MM.1S (cell line): ENCODE measurements around the gene PCYT2.
A peak's percentile ranks its signal among the peaks of the same experiment; 100 is the strongest.

ENCODE experiments used
- DNase-seq: peaks from one replicate; pipeline ENCODE4 v3.0.0-alpha.2; 2015
- H2AFZ ChIP-seq: fragments of 300-600 bp; sonication (generic); 2 replicates; pipeline ENCODE4 v1.6.0; 2016; ENCODE audit warnings: antibody characterized with exemption, low read length
- H3F3A ChIP-seq: fragments of 300-600 bp; sonication (generic); 2 replicates; pipeline ENCODE4 v1.6.1; 2016; ENCODE audit warnings: mild to moderate bottlenecking, antibody characterized with exemption, low read length, moderate library complexity, mixed read lengths; ENCODE audit not compliant: insufficient read depth
- H3K27ac ChIP-seq: fragments of 300-600 bp; sonication (generic); 2 replicates; pipeline ENCODE4 v1.5.1; 2016; ENCODE audit warnings: mild to moderate bottlenecking, low read length
- H3K27me3 ChIP-seq: fragments of 300-600 bp; sonication (generic); replicated peaks from 2 replicates; pipeline ENCODE4 v1.6.0; 2016; ENCODE audit warnings: low read length; ENCODE audit not compliant: insufficient read depth
- H3K36me3 ChIP-seq: fragments of 300-600 bp; sonication (generic); replicated peaks from 2 replicates; pipeline ENCODE4 v1.6.1; 2016; ENCODE audit warnings: mild to moderate bottlenecking, low read length, mixed read lengths; ENCODE audit not compliant: insufficient read depth
- H3K4me1 ChIP-seq: fragments of 300-600 bp; sonication (generic); 2 replicates; pipeline ENCODE4 v1.6.1; 2016; ENCODE audit warnings: low read length, mixed read lengths
- H3K4me2 ChIP-seq: fragments of 300-600 bp; sonication (generic); 2 replicates; pipeline ENCODE4 v1.6.0; 2016; ENCODE audit warnings: low read depth, low read length
- H3K4me3 ChIP-seq: fragments of 300-600 bp; sonication (generic); 2 replicates; pipeline ENCODE4 v1.5.1; 2016; ENCODE audit warnings: low read length, mixed read lengths
- H3K79me2 ChIP-seq: fragments of 300-600 bp; sonication (generic); 2 replicates; pipeline ENCODE4 v1.6.1; 2016; ENCODE audit warnings: mixed run types, low read length, mixed read lengths
- H3K9ac ChIP-seq: fragments of 300-600 bp; sonication (generic); 2 replicates; pipeline ENCODE4 v1.6.1; 2016; ENCODE audit warnings: low read length, mixed read lengths
- H3K9me2 ChIP-seq: fragments of 300-600 bp; sonication (generic); replicated peaks from 2 replicates; pipeline ENCODE4 v1.6.1; 2016; ENCODE audit warnings: mild to moderate bottlenecking, low read length, mixed read lengths; ENCODE audit not compliant: insufficient read depth
- H3K9me3 ChIP-seq: fragments of 300-600 bp; sonication (generic); replicated peaks from 2 replicates; pipeline ENCODE4 v1.6.1; 2016; ENCODE audit warnings: mild to moderate bottlenecking, low read length, mixed read lengths; ENCODE audit not compliant: insufficient read depth
- H4K20me1 ChIP-seq: fragments of 300-600 bp; sonication (generic); 2 replicates; pipeline ENCODE4 v1.6.1; 2016; ENCODE audit warnings: mild to moderate bottlenecking, low read length, moderate library complexity, mixed read lengths; ENCODE audit not compliant: insufficient read depth
- CTCF ChIP-seq: fragments of 300-600 bp; sonication (generic); IDR thresholded peaks from 2 replicates; pipeline ENCODE4 v1.5.1; 2016; ENCODE audit warnings: antibody characterized with exemption, low read length, mixed read lengths
- EZH2 ChIP-seq: fragments of 300-600 bp; sonication (generic); optimal IDR thresholded peaks from 2 replicates; pipeline ENCODE3; 2017; ENCODE audit warnings: low read depth, mild to moderate bottlenecking, antibody characterized with exemption, low read length, mixed read lengths
- EZH2phosphoT487 ChIP-seq: fragments of 300-600 bp; sonication (generic); IDR thresholded peaks from 2 replicates; pipeline ENCODE4 v1.6.1; 2018; ENCODE audit warnings: antibody characterized with exemption, low read length

The PCYT2 gene

DNA sequence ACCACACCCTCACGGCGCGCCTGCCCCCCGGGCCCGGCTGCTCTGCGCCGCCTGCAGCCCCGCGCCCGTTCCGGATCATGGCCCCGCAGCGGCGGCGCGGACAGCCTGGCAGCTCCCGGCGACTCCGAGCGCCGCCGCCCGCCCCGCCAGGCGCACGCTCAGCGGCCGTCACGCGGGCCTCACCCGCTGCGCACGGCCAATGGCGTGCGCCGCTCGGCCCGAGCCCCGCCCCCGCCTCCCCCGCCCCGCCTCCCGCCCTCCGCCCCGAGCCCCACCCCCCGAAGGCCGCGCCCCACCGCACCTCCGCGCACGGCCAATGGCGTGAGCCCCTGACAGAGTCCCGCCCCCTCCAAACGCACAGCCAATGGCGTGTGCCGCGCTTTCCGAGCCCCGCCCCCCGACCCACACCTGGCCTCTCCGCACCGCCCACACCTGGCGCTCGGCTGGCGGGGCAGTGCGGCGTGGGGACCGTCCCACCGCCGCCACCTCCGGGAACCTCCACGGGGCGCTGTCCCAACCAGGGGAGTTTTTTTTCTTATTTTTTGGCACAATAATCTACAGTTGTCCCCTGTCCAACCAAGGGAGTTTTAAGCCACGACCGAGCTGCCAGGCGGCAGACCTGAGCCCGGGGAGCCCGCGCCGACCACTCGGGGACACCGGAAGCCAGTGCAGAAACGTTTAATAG is at the start of gene PCYT2:
PCYT2 (minus strand) TSS at position 123 of the 685 bp plus-strand sequence; CDS start at position 79, 44 bp downstream.
- H3K4me1 ChIP-seq = peaks cover 7% of the 10 kb centered on the region
- peak within 1 kb of the TSS; percentile 10; the same call in 1 of the 2 replicates for H3K27ac ChIP-seq
- H3K4me3 ChIP-seq = peak within 1 kb of the TSS; percentile 96
- H3K27me3 ChIP-seq = no peaks in the 10 kb centered on the region
- no peaks in the 10 kb centered on the region for H3K9me3 ChIP-seq
- H3K4me2 ChIP-seq = peak within 1 kb of the TSS; percentile 97
- H3F3A ChIP-seq = no peaks in the 10 kb centered on the region; the same call in 1 of the 2 replicates
- peak; percentile 95 for DNase-seq
- H2AFZ ChIP-seq = peak within 1 kb of the TSS; percentile 80
- H3K36me3 ChIP-seq = peaks cover 11% of the 10 kb centered on the region; the same call in 1 of the 2 replicates
- TF ChIP-seq CTCF = peak; percentile 27; the same call in 1 of the 2 replicates
- TF ChIP-seq EZH2 = no peak
- TF ChIP-seq EZH2phosphoT487 = no peak
- no peaks in the 10 kb centered on the region for H3K9me2 ChIP-seq
- H3K79me2 ChIP-seq = peaks cover 39% of the 10 kb centered on the region
- peak within 1 kb of the TSS; percentile 71; the same call in 1 of the 2 replicates for H3K9ac ChIP-seq
- H4K20me1 ChIP-seq = no peaks in the 10 kb centered on the region

DNA sequence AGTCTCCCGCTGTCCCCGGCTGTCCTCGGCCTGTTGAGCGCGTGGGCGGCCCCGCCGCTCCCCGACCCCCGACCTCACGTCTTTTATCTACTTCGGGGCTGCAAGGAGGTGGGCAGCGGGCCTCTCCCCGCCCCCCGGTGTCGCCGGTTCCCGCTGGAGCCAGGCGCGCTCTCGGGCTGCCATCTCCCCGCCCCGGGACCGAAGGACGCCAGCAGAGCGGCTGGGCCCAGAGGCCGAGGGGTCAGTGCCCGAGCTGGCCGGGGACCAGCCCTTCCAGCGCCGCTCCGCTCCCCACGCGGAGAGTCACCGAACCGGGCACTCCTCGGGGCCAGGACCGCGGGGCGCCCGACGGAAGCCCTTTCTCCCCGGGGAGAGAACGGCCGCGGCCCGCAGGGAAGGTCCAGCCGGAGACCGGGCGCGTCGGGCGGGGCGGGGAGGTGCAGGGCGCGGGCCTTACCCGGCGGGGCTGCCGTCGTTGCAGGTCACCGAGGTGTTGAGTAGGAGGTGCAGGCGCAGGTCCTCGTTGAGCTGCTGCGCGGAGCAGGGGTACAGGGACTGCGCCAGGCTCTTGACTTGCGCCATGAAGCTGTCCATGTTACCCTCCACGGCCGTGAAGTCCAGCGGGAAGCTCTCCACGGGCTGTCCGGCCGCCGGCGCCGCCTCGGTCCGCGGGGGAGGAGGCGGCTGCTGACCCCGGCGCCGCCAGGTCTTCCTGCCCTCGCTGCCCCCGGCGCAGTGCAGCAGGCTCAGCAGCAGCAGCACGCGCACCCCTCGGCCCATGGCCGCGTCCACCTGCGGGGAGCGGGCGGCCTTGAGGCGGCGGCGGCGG is 49.1 kb upstream of the PCYT2 start:
- Histone ChIP-seq H3K4me1 (no peaks in the 10 kb centered on the region), H3K9me2 (no peaks in the 10 kb centered on the region), H3K4me2 (no peak overlapping the region), H2AFZ (no peak overlapping the region), H4K20me1 (no peaks in the 10 kb centered on the region), H3K79me2 (no peaks in the 10 kb centered on the region), H3K9me3 (no peaks in the 10 kb centered on the region), H3F3A (no peaks in the 10 kb centered on the region), H3K36me3 (no peaks in the 10 kb centered on the region), H3K27me3 (peaks cover 71% of the 10 kb centered on the region), H3K4me3 (no peak overlapping the region), H3K9ac (no peak overlapping the region), H3K27ac (no peak overlapping the region)
- TF ChIP-seq EZH2 = peak; percentile 90
- no peak for TF ChIP-seq EZH2phosphoT487
- no peak for DNase-seq

- Histone ChIP-seq H3K27ac (no peak overlapping the region), H3F3A (no peaks in the 10 kb centered on the region), H3K27me3 (peaks cover 66% of the 10 kb centered on the region), H3K4me3 (no peak overlapping the region; the same call in 1 of the 2 replicates), H3K4me1 (no peaks in the 10 kb centered on the region), H3K79me2 (no peaks in the 10 kb centered on the region), H2AFZ (no peak overlapping the region), H3K9me3 (no peaks in the 10 kb centered on the region), H3K36me3 (no peaks in the 10 kb centered on the region), H3K4me2 (peak overlapping the region; percentile 45; the same call in 1 of the 2 replicates), H3K9ac (no peak overlapping the region), H3K9me2 (no peaks in the 10 kb centered on the region), H4K20me1 (no peaks in the 10 kb centered on the region)
- TF ChIP-seq EZH2phosphoT487 = no peak
- no peak for TF ChIP-seq EZH2
- TF ChIP-seq CTCF = peak; percentile 41
- DNase-seq = peak; percentile 52
Observed at GRCh38 chr17:81959362-81960129, 48.3 kb upstream of the PCYT2 start.
